ENCODE data around the gene SIGLEC10. TPM values are rescaled to one million over a fixed set of nuclear protein-coding genes. Genes with fewer than 3 reads are reported as not detected.

SIGLEC10 gene
- total and polyA plus RNA-seq, 9 of the 15 experiments (the other 6 are each of a cell fraction or from before 2014, with no cell fraction given): 0.10 to 1.8 (median 0.82) TPM

DNA sequence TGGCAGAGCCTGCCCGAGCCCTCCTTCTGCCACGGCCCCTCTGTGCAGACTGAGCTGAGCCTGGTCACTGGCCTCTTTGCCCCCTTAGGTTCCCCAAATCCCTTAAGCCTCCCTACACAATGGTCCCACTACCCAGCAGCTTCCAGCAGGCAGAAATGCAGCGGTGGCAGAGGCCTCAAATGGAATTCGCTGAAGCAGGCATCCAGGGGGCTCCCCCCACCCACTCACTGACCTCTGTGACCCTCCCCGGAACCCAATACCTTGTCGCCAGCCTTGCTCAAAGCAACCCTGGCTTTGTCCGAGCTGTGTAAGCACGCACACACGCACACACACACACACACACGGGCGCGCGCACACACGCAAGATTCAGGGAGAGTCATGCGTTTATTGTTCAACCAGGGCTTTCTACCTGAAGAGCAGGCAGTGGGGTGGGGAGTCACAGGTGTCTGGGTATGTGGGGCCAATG lies 29.5 kb downstream of the SIGLEC10 start, which contains the start of gene LIM2:
Gene LIM2 (minus strand): TSS at position 51 of the 466 bp plus-strand sequence. CDS start 531 bp downstream, outside the sequence.
- no TSS peak for BruUV-seq (replicated peaks)
- Histone ChIP-seq H2AFZ (ENCODE audit: low read depth, low read length) (no peak within 1 kb of the TSS), H3K9ac (ENCODE audit: insufficient read depth in 1 of 2, low read depth in 2 of 2, low read length in 2 of 2) (peak within 1 kb of the TSS in 1 of 2 experiments; percentile 55; a peak in 2 of 4 replicates), H3K36me3 (ENCODE audit: control insufficient read depth, insufficient read depth, low read length) (no peaks in the 10 kb centered on the region), H3K79me2 (ENCODE audit: control insufficient read depth, insufficient read depth, low read length) (no peaks in the 10 kb centered on the region), H3K4me3 (no peak within 1 kb of the TSS), H3K27me3 (ENCODE audit: control insufficient read depth in 2 of 2, insufficient read depth in 2 of 2, low read length in 2 of 2) (no peaks in the 10 kb centered on the region), H3K9me1 (ENCODE audit: control insufficient read depth, insufficient read depth, low read length) (no peaks in the 10 kb centered on the region), H4K20me1 (replicated peaks; ENCODE audit: control insufficient read depth, insufficient read depth, low read length) (no peaks in the 10 kb centered on the region), H3K4me2 (ENCODE audit: insufficient read depth, low read length) (no peak within 1 kb of the TSS), H3K9me3 (replicated peaks; ENCODE audit: control insufficient read depth, insufficient read depth, low read depth, low read length) (no peaks in the 10 kb centered on the region), H3K4me1 (replicated peaks in 1 of 2; ENCODE audit: control insufficient read depth in 2 of 2, insufficient read depth in 2 of 2, low read length in 2 of 2) (peaks cover 17 to 32% of the 10 kb centered on the region in 2 experiments; a peak in 4 of 5 replicates), H3K27ac (ENCODE audit: extremely low read depth, low read depth, low read length) (no peak within 1 kb of the TSS)
- intact Hi-C loops (cut with micrococcal nuclease): no loop called here
- in situ Hi-C loops (cut with MboI): no loop called here
- TF ChIP-seq, protein P1, sequence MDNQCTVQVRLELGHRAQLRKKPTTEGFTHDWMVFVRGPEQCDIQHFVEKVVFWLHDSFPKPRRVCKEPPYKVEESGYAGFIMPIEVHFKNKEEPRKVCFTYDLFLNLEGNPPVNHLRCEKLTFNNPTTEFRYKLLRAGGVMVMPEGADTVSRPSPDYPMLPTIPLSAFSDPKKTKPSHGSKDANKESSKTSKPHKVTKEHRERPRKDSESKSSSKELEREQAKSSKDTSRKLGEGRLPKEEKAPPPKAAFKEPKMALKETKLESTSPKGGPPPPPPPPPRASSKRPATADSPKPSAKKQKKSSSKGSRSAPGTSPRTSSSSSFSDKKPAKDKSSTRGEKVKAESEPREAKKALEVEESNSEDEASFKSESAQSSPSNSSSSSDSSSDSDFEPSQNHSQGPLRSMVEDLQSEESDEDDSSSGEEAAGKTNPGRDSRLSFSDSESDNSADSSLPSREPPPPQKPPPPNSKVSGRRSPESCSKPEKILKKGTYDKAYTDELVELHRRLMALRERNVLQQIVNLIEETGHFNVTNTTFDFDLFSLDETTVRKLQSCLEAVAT (IDR thresholded peaks at IDR 0.05): 0 out of 4 replicates have a peak, but pooled peaks of 1 of the 2 experiments have one; percentile 9
- no peak for TF ChIP-seq U2AF2 (optimal IDR thresholded peaks at IDR 0.05; ENCODE audit: low read depth, low read length)
- WGBS (ENCODE audit: insufficient coverage, low coverage, missing lambda C conversion rate): 91% methylated on average over 13 of the region's 15 CpGs
- FAIRE-seq: no peak
- no peak for DNase-seq (ENCODE audit: extremely low read depth in 1 of 4, low spot score in 3 of 4)
- ATAC-seq: no peak
- POLR2A ChIA-PET: interaction anchor here (1.0 to 1.7 kb wide), 2 partner anchors 20 to 29 kb away, joined by 3 to 5 read pairs; no protein-coding TSS in a partner anchor
- CTCF ChIA-PET (ENCODE audit: low intra/inter-chr PET ratio): no interaction called here

Data from K562 (cell line).